HG03342 (cell line): ENCODE results near the gene MYL6.
"Not testable (repeated sequence)": the region's sequence is repeated elsewhere in the genome, so short reads cannot be mapped to it uniquely, and the experiment has no call there.

Experiments
- ATAC-seq: cut with Tn5 transposase; IDR thresholded peaks from one replicate; pipeline ENCODE4 v1.9.1; 2021; ENCODE audit warnings: mild to moderate bottlenecking, moderate library complexity; ENCODE audit not compliant: unreplicated experiment

MYL6 gene

DNA sequence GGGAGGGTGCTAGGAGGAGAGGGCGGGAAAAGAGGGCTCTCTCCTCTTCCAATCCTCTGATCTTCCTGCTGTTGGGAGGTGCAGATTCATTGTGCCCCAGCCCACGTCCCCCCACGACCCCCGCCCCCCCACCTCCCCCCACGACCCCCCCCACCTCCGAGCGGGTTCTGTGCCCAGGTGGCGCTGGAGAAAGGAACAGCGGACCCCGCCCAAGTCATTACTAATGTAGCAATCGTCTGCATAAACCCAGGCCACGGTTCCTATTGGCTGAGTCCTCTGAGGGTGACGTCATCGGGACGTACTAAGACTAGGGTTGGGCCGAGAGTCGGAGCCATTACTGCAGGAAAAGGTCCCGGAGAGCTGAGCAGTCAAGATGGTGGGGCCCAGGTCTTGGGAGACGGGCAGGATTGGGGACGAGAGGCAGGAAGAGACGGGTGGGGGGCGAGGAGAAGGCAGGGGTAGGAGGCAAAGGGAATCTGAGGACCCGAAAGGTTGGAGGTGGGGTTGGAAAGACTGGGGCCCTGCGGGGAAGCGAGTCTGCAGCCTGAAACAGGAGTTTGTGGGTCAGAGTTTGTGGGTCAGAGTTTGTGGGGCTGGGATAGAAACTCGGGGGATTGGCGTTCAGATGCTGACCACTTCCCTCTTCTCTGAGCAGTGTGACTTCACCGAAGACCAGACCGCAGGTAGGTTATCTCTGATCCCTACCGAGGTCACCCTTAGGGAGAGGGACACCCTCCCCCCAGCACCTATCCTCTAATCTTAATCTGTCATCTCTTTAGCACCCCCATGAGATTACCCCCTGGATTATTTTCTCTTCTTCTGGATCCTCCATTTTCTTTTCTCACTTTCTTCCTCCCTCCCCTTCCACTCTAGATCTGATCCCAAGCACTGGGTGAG lies at the start of gene MYL6:
Gene MYL6 (plus strand): TSS at position 331 of the 897 bp plus-strand sequence. CDS start 43 bp downstream, at position 374.
- peak; percentile 86 for ATAC-seq

DNA sequence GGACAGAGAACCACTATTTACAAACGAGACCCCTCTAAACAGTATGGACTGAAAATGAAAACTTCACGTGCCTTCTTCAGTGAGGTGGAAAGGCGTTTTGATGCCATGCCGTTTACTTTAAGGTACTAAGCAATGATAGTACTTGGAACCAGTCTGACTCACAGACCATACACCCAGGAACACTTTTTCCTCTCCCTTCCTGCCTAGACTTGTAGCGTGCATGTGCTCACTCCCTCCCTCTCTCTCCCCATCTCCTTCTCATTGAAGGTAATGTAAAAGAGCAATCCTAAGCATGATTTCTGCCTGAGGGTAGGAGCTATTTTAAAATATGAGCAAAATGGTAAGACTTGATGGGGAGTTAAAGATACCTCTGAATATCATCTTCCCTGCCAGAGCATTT lies 47.6 kb upstream of the MYL6 start:
- no peak for ATAC-seq

DNA sequence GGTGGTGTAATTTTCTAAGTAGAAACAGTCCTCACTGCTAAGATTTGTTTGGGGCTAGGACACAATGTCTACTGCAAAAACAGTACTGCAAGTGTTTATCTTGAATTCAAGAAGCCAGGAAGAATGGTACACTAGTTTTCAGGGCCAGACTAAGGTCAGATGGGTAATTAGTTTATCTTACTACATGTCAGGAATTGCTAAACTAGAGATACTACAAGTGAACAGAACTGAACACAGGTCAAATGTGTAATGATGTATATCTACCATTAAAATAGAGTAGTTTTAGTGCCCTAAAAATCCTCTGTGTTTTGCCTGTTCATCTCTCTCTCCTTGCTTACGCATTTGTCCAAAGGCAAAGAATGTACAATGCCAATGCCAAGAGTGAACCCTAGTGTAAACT lies 44.1 kb upstream of the MYL6 start:
- ATAC-seq: no peak

GRCh38 chr12:56115329-56115728 lies 42.8 kb upstream of the MYL6 start:
- no peak for ATAC-seq

DNA sequence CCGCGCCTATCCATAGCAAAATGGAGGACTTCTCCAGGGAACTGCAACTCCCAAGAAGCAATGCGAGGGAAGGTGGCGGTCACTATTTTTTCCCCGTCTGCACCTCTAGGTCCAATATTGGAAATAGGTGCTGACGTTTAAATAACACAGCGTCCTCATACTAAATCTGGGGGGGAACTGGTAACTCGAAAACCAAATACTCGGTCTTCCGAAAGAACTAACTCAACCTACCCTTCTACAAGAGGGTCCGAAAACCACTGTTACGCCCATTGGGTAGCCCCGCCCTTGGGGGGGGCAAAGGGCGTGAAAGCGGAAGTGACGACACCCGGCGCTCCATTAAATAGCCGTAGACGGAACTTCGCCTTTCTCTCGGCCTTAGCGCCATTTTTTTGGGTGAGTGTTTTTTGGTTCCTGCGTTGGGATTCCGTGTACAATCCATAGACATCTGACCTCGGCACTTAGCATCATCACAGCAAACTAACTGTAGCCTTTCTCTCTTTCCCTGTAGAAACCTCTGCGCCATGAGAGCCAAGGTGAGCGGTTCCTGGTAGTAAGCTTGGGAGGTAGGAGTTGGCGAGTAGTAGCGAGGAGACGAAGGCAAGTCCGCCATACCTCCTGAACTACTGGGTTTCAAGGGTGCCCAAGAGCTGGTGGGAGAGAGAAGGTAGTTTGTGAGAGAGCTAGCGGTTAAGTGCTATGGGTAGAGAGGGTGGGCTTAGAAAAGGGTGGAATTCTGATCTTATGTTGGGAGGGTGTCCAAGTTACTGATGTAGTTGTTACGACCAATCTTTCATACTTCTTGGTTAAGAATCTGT lies 41.7 kb upstream of the MYL6 start, which contains the start of gene RPL41:
Gene RPL41 (plus strand): TSS at position 367 of the 815 bp plus-strand sequence.
- peak; percentile 36 for ATAC-seq

DNA sequence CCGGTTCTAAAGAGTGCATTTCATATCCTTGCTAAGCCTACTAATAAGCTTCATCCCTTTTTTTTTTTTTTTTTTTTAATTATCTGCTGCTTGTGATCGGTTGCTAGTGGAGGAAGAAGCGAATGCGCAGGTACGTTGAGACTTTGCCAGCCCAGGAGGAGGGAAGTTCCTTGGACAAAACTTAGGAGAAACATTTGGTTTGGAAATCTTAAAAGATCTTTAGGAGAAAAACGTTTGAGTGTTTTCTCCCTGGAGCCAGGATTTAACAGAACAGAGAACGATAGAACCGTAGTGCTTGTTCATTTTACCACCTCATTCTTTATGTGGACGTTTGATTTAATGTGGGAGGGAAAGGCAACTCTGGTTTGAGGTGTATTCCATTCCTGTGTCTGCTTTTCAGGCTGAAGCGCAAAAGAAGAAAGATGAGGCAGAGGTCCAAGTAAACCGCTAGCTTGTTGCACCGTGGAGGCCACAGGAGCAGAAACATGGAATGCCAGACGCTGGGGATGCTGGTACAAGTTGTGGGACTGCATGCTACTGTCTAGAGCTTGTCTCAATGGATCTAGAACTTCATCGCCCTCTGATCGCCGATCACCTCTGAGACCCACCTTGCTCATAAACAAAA lies 41.0 kb upstream of the MYL6 start:
- not testable (repeated sequence) for ATAC-seq

DNA sequence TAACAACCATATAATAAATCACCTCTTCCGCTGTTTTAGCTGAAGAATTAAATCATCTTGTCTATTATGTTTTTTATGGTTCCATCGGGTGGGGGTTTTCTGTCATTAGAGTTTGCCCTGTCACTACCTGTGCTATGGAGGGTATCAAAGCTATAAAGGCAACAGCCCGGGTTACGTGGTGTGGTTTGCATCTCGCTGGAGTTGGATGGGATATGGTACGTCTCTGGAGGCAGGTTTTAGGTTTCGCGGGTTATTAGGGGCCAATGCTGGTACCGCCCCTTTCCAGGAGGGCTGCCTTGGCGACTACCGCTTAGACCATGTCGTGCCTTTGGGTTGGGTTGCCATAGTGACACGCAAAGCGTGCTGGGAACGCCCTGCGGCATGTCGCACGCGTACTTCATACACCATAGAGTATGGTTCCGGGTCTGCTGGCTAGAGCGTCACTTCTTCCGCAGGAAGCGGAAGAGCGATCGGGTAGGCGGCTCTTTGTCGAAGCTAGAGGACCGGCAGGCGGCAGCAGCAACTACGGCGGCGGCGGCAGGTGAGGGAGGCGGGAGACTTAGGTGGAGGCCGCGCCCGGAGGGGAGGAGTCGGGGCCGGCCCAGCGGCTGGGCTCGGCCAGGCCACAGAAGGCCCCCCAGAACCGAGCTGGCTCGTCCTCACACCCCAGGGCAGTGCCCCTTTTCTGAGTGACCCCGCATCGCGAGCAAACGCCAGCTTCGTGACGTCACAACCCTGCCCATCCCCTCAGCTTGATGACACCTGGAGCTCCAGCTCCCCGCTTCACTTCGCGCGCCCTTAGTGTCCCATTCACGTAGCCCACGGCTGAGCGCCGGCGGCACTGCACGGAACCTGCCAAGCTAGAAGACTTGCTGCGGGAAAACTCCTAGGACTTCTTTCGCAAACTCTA lies 40.1 kb upstream of the MYL6 start, which contains the start of gene ZC3H10:
Gene ZC3H10 (plus strand): TSS at position 489 of the 910 bp plus-strand sequence. CDS start 2,297 bp downstream, outside the sequence.
- peak; percentile 80 for ATAC-seq

GRCh38 chr12:56118688-56119357 lies 39.3 kb upstream of the MYL6 start:
- peak; percentile 3 for ATAC-seq

DNA sequence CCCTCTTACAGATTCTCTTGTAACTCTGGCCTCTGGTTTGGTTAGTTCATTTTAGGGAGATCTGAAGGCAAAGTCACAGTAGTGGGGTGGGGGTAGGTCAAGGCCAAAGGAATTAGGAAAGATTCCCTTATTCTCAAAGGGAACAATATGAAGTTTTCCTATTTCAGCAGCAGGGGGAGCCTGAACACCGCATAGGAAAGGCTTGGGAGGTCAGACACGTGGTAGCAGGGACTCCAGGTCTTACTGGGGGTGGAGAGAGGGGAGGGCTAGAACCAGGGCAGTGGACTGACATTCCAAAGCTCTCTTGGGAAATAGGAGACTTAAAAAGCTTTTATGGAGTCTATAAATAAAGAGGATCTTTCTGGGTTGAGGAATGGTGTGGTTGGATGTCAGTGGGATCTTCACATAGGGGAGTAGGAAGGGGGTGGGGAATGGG lies 38.8 kb upstream of the MYL6 start:
- no peak for ATAC-seq

- ATAC-seq: no peak
Observed at GRCh38 chr12:56120158-56120846, 37.9 kb upstream of the MYL6 start.

DNA sequence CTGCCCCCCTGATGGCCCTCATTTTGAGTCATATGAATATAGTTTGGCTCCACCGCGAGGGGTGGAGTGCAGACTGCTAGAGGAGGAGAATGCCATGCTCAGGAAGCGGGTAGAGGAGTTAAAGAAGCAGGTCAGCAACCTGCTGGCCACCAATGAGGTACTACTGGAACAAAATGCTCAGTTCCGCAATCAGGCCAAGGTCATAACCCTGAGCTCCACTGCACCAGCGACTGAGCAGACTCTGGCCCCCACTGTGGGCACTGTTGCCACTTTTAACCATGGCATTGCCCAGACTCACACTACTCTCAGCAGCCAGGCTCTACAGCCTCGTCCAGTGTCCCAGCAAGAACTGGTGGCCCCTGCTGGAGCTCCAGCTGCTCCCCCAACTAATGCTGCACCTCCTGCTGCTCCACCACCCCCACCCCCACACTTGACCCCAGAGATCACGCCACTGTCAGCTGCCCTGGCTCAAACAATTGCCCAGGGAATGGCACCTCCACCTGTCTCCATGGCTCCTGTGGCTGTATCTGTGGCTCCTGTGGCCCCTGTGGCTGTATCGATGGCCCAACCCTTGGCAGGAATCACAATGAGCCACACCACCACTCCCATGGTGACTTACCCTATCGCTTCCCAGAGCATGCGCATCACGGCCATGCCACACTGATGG lies 36.8 kb upstream of the MYL6 start:
- ATAC-seq: no peak

GRCh38 chr12:56122637-56123036 lies 35.5 kb upstream of the MYL6 start:
- no peak for ATAC-seq

- ATAC-seq: no peak
Observed at GRCh38 chr12:56124133-56124532, 34.0 kb upstream of the MYL6 start.

GRCh38 chr12:56126732-56127239 lies 31.4 kb upstream of the MYL6 start:
- ATAC-seq: no peak

DNA sequence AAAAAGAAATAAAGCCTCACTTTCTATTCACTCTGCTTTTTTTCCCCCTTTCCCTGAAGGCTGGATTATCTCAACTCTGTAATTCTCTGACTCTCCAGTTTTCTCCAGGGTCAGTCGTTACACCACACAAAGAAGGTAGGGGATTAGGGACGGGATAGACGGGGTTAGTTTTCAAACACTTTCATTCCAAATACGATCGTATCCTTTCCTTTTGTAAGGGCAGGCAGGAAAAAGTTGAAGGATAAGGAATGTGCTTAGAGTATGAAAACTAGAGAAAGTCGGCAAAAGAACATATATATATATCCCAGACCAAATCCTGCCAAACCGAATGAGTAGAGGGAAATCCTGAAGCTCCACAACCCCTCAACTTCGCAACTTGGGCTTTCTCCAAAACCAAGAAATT lies 30.7 kb upstream of the MYL6 start:
- ATAC-seq: no peak

GRCh38 chr12:56127888-56128669 lies 30.1 kb upstream of the MYL6 start, which contains the start of gene ESYT1:
Gene ESYT1, plus strand, starts transcription at chr12:56128267. Its CDS starts 53 bp downstream, at chr12:56128320.
- peak; percentile 87 for ATAC-seq

- ATAC-seq: no peak
Observed at GRCh38 chr12:56128670-56129205, 29.4 kb upstream of the MYL6 start.
